Endothelial cell of umbilical vein (primary cell): ENCODE measurements around the gene TECTA. TPM values are rescaled to one million over a fixed set of nuclear protein-coding genes. Genes with fewer than 3 reads are reported as not detected.

ENCODE experiments used
- BruUV-seq: library from RNA; stranded (reverse); fragments of 400-500 nt; replicated peaks from 2 replicates; lab custom pipeline; 2021; lab: Mats Ljungman, UMichigan
- CTCF ChIA-PET: fragments of 300-600, 350-600 bp; sonication (Branson Sonifier 250); formaldehyde crosslinking; loops from one replicate; lab custom pipeline; 2021; ENCODE audit warnings: antibody characterized with exemption, inconsistent platforms; lab: Charles Lee
- POLR2A ChIA-PET: fragments of 300-600, 350-600 bp; sonication (Branson Sonifier 250); formaldehyde crosslinking; loops from one replicate; lab custom pipeline; 2021; ENCODE audit warnings: antibody characterized with exemption, inconsistent platforms; lab: Charles Lee
- DNase-seq: peaks from one replicate; pipeline ENCODE4 v3.0.0-alpha.2; 2011; ENCODE audit warnings: low read depth, low spot score
- FAIRE-seq: peaks from 2 replicates; lab custom pipeline; 2011; peaks lifted over from hg19 to GRCh38; lab: Jason Lieb, UNC
- H2AFZ ChIP-seq: 2 replicates; pipeline ENCODE4 v1.6.0; 2012; ENCODE audit warnings: low read depth, low read length, control low read depth, inconsistent platforms
- H3K27ac ChIP-seq: 2 replicates; pipeline ENCODE4 v1.5.1; 2011; ENCODE audit warnings: low read depth, mild to moderate bottlenecking, control low read depth, low read length, moderate library complexity; ENCODE audit not compliant: insufficient read depth
- H3K27me3 ChIP-seq, 2 experiments: 2 replicates each; pipeline versions ENCODE4 v1.6.0 to v1.6.1; 2011; ENCODE audit warnings: low read length in 2 of 2, mixed read lengths in 1 of 2; ENCODE audit not compliant: control insufficient read depth in 2 of 2, insufficient read depth in 2 of 2
- H3K36me3 ChIP-seq, 2 experiments: 2 replicates in 1 of 2; 3 replicates in 1 of 2; pipeline ENCODE4 v1.5.1; 2011; ENCODE audit warnings: low read length in 2 of 2, mild to moderate bottlenecking in 1 of 2, moderate library complexity in 1 of 2; ENCODE audit not compliant: control insufficient read depth in 2 of 2, insufficient read depth in 2 of 2; ENCODE audit errors: extremely low read depth in 1 of 2
- H3K4me1 ChIP-seq: 3 replicates; pipeline ENCODE4 v1.5.1; 2011; ENCODE audit warnings: mild to moderate bottlenecking, low read length; ENCODE audit not compliant: control insufficient read depth, insufficient read depth; ENCODE audit errors: extremely low read depth
- H3K4me2 ChIP-seq: 2 replicates; pipeline ENCODE4 v1.6.1; 2011; ENCODE audit warnings: low read length, control low read depth, mixed read lengths; ENCODE audit not compliant: insufficient read depth
- H3K4me3 ChIP-seq, 3 experiments: fragments of 200-600 bp in 1 of 3; sonication (generic), shearing (Covaris generic) in 1 of 3; replicated peaks in 1 of 3; 2 replicates each; pipeline ENCODE4 v1.5.1; 2011 to 2016; ENCODE audit warnings: control low read depth in 3 of 3, low read length in 3 of 3, mild to moderate bottlenecking in 2 of 3, inconsistent platforms in 1 of 3, low read depth in 1 of 3, moderate library complexity in 1 of 3; ENCODE audit not compliant: insufficient read depth in 1 of 3
- H3K79me2 ChIP-seq: 2 replicates; pipeline ENCODE4 v1.6.0; 2012; ENCODE audit warnings: low read length, inconsistent platforms; ENCODE audit not compliant: control insufficient read depth, insufficient read depth
- H3K9ac ChIP-seq: replicated peaks from 2 replicates; pipeline ENCODE3; 2011; ENCODE audit warnings: low read length, control low read depth; ENCODE audit not compliant: insufficient read depth; ENCODE audit errors: extremely low read depth
- H3K9me1 ChIP-seq: replicated peaks from 3 replicates; pipeline ENCODE4 v1.6.0; 2011; ENCODE audit warnings: mild to moderate bottlenecking, low read length; ENCODE audit not compliant: control insufficient read depth, insufficient read depth; ENCODE audit errors: extremely low read depth
- H3K9me3 ChIP-seq: replicated peaks from 2 replicates; pipeline ENCODE4 v1.5.1; 2012; ENCODE audit warnings: low read length, inconsistent platforms; ENCODE audit not compliant: control insufficient read depth, insufficient read depth
- H4K20me1 ChIP-seq: replicated peaks from 2 replicates; pipeline ENCODE3; 2011; ENCODE audit warnings: mild to moderate bottlenecking, low read length; ENCODE audit not compliant: control insufficient read depth, insufficient read depth; ENCODE audit errors: extremely low read depth
- EZH2 ChIP-seq: IDR thresholded peaks from 2 replicates; pipeline ENCODE4 v1.6.1; 2012; ENCODE audit warnings: borderline replicate concordance, low read depth, mild to moderate bottlenecking, moderate library complexity, low read length, inconsistent platforms; ENCODE audit not compliant: severe bottlenecking
- FOS ChIP-seq: IDR thresholded peaks from 2 replicates; pipeline ENCODE4 v1.6.1; 2011; ENCODE audit warnings: mild to moderate bottlenecking, low read length, moderate library complexity, borderline replicate concordance; ENCODE audit not compliant: insufficient read depth
- GATA2 ChIP-seq: IDR thresholded peaks from 2 replicates; pipeline ENCODE4 v1.7.0; 2011; ENCODE audit warnings: low read depth, mild to moderate bottlenecking, moderate library complexity, mixed read lengths, low read length; ENCODE audit not compliant: insufficient read length, insufficient read depth
- JUN ChIP-seq: IDR thresholded peaks from 2 replicates; pipeline ENCODE4 v1.6.1; 2011; ENCODE audit warnings: borderline replicate concordance, low read depth; ENCODE audit not compliant: insufficient read length, insufficient read depth
- MAX ChIP-seq: IDR thresholded peaks from 2 replicates; pipeline ENCODE4 v1.6.1; 2011; ENCODE audit not compliant: insufficient read depth, insufficient read length
- MYC ChIP-seq: IDR thresholded peaks from one replicate; pipeline ENCODE4 v1.6.1; 2011; ENCODE audit warnings: mild to moderate bottlenecking, low read depth, low read length
- POLR2A ChIP-seq: IDR thresholded peaks from 2 replicates; pipeline ENCODE4 v1.6.1; 2012; ENCODE audit warnings: low read depth, mild to moderate bottlenecking, control low read depth, low read length
- POLR2AphosphoS5 ChIP-seq: IDR thresholded peaks from 2 replicates; pipeline ENCODE4 v1.6.1; 2012; ENCODE audit warnings: low read depth, mild to moderate bottlenecking, control low read depth, low read length, moderate library complexity; ENCODE audit not compliant: insufficient read depth
- dilution Hi-C: fragments of 300-500 bp; cut with MboI; formaldehyde crosslinking; loops from one replicate; pipeline ENCODE4 v1.15.0; 2019; ENCODE audit warnings: low sequenced_read_pairs; ENCODE audit not compliant: extremely low pct_ligation_motif_present
- intact Hi-C: fragments of 100-400 bp; cut with micrococcal nuclease; formaldehyde crosslinking; loops from one replicate; pipeline ENCODE4 v1.10.0; 2022
- polyA plus RNA-seq, 4 experiments: library from polyadenylated mRNA; depleted of rRNA in 3 of 4; stranded (reverse) in 3 of 4; unstranded in 1 of 4; fragments of >200 nt; gene quantifications; 2 replicates each; pipeline versions ENCODE4 v1.2.1 to v1.2.3, GENCODE V29; 2011 to 2012; ENCODE audit warnings: missing spikeins in 1 of 4
- total RNA-seq: library from RNA; stranded (reverse); gene quantifications from 2 replicates; pipeline ENCODE4 v1.2.3, GENCODE V29; 2021
- TF ChIP-seq, protein P1 (sequence below), 2 donors: IDR thresholded peaks; 1 replicate in 1 of 2; 2 replicates in 1 of 2; pipeline ENCODE4 v1.5.1; 2011; ENCODE audit warnings: low read length in 2 of 2, mild to moderate bottlenecking in 2 of 2, moderate library complexity in 2 of 2, control low read depth in 1 of 2, inconsistent platforms in 1 of 2, low read depth in 1 of 2; ENCODE audit not compliant: insufficient read depth in 1 of 2; ENCODE audit errors: extremely low read depth in 1 of 2

Gene TECTA
- total and polyA plus RNA-seq, 2 donors (not counting 3 experiments of a cell fraction or from before 2014, with no cell fraction given), result 0.44 to 0.69 TPM

DNA sequence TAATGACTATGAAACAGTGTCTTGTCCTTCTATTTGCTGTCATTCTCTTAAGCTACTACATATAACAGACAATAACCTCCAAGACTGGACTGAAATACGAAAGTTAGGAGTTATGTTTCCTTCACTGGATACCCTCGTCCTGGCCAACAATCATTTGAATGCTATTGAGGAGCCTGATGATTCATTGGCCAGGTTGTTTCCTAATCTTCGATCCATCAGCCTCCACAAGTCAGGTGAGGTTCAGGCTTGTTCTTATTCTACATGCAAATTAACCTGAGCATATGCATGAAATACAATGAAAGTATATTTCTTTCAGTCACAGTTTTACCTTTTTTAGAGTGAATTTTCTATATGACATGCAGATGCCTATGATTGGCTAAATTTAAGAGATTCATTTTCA lies 46.0 kb upstream of the TECTA start:
- H3K4me2 ChIP-seq, result no peak overlapping the region
- no peaks in the 10 kb centered on the region for H3K79me2 ChIP-seq
- no peaks in the 10 kb centered on the region for H3K4me1 ChIP-seq
- TF ChIP-seq FOS (no peak), JUN (no peak)
- no peaks in the 10 kb centered on the region for H3K9me3 ChIP-seq
- ChIA-PET CTCF (interaction anchor here (1.1 kb wide), 1 partner anchor 44 kb away, joined by 3 read pairs; no protein-coding TSS in a partner anchor), POLR2A (no interaction called here)
- no peak for FAIRE-seq
- intact Hi-C loops, result no loop called here
- H4K20me1 ChIP-seq, result no peaks in the 10 kb centered on the region
- H3K36me3 ChIP-seq, result peaks cover 5 to 9% of the 10 kb centered on the region in 2 experiments
- H3K27me3 ChIP-seq, result no peaks in the 10 kb centered on the region
- no peaks in the 10 kb centered on the region for H3K9me1 ChIP-seq
- no peak overlapping the region for H3K4me3 ChIP-seq
- DNase-seq, result no peak
- no peak overlapping the region for H3K9ac ChIP-seq
- no peak overlapping the region for H2AFZ ChIP-seq
- no TSS peak for BruUV-seq
- no peak overlapping the region for H3K27ac ChIP-seq
- dilution Hi-C loops, result no loop called here

DNA sequence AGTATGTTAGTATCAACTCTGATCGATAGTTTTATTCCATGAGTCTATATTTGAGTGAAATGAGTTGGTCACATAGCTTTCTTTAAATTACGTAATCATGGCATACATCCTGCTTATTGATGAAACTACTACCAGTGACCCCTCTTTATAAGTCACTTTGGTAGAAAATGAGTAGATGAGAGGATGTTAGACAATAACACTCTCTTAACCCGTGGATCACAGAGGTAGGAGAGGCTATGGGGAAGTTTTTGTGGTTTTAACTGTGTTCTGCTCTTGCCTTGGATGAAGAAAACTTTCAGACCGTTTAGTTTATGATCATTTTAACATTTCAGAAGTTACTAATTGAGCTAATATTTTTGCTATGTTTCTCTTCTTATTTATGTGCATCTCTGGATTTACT lies 43.1 kb upstream of the TECTA start:
- CTCF ChIA-PET, result interaction anchor here (0.6 kb wide), 1 partner anchor 137 kb away, joined by 3 read pairs; no protein-coding TSS in a partner anchor
- Histone ChIP-seq H3K27me3 (no peaks in the 10 kb centered on the region), H3K4me2 (no peak overlapping the region), H4K20me1 (no peaks in the 10 kb centered on the region), H3K9ac (no peak overlapping the region), H3K4me1 (no peaks in the 10 kb centered on the region), H3K4me3 (no peak overlapping the region), H3K36me3 (peaks cover 6 to 9% of the 10 kb centered on the region in 2 experiments), H3K27ac (no peak overlapping the region), H3K9me1 (no peaks in the 10 kb centered on the region), H2AFZ (no peak overlapping the region), H3K9me3 (no peaks in the 10 kb centered on the region), H3K79me2 (no peaks in the 10 kb centered on the region)
- FAIRE-seq (no peak), DNase-seq (no peak)
- dilution Hi-C loops, result no loop called here
- TF ChIP-seq POLR2AphosphoS5, result no peak
- TF ChIP-seq, protein P1, sequence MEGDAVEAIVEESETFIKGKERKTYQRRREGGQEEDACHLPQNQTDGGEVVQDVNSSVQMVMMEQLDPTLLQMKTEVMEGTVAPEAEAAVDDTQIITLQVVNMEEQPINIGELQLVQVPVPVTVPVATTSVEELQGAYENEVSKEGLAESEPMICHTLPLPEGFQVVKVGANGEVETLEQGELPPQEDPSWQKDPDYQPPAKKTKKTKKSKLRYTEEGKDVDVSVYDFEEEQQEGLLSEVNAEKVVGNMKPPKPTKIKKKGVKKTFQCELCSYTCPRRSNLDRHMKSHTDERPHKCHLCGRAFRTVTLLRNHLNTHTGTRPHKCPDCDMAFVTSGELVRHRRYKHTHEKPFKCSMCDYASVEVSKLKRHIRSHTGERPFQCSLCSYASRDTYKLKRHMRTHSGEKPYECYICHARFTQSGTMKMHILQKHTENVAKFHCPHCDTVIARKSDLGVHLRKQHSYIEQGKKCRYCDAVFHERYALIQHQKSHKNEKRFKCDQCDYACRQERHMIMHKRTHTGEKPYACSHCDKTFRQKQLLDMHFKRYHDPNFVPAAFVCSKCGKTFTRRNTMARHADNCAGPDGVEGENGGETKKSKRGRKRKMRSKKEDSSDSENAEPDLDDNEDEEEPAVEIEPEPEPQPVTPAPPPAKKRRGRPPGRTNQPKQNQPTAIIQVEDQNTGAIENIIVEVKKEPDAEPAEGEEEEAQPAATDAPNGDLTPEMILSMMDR (IDR thresholded peaks at IDR 0.05; ENCODE audit: extremely low read depth in 1 of 2, insufficient read depth in 1 of 2, low read depth in 1 of 2, low read length in 2 of 2), result no peak
- no peak for TF ChIP-seq MAX
- TF ChIP-seq GATA2, result no peak
- no peak for TF ChIP-seq JUN
- TF ChIP-seq FOS, result no peak
- no peak for TF ChIP-seq MYC
- TF ChIP-seq EZH2, result no peak
- no peak for TF ChIP-seq POLR2A
- POLR2A ChIA-PET, result no interaction called here
- BruUV-seq, result no TSS peak
- intact Hi-C loops, result no loop called here
